Colonic mucosa (tissue), 4 donors: Measurements from ENCODE around the gene FAM98A. TPM values are rescaled to one million over a fixed set of nuclear protein-coding genes. Genes with fewer than 3 reads are reported as not detected.
A peak's percentile ranks its signal among the peaks of the same experiment; 100 is the strongest.

Experiments used
- DNase-seq: peaks from one replicate; pipeline ENCODE4 v3.0.0-alpha.2; 2020
- H3K27ac ChIP-seq: fragments of 200-600 bp; one replicate; pipeline ENCODE4 v1.8.0; 2021
- H3K27me3 ChIP-seq: fragments of 200-600 bp; one replicate; pipeline ENCODE4 v1.8.0; 2021
- H3K36me3 ChIP-seq: fragments of 200-600 bp; one replicate; pipeline ENCODE4 v1.8.0; 2021
- H3K4me1 ChIP-seq: fragments of 200-600 bp; one replicate; pipeline ENCODE4 v1.8.0; 2021; ENCODE audit warnings: mild to moderate bottlenecking
- H3K4me3 ChIP-seq: fragments of 200-600 bp; one replicate; pipeline ENCODE4 v1.8.0; 2021
- H3K9ac ChIP-seq, 2 donors: one replicate each; pipeline ENCODE4 v1.7.0; 2013; ENCODE audit warnings: control low read depth in 2 of 2, low read depth in 2 of 2, low read length in 2 of 2
- H3K9me3 ChIP-seq: fragments of 200-600 bp; one replicate; pipeline ENCODE4 v1.8.0; 2021
- CTCF ChIP-seq: fragments of 200-600 bp; IDR thresholded peaks from one replicate; pipeline ENCODE4 v1.8.0; 2022; ENCODE audit warnings: antibody characterized with exemption, mild to moderate bottlenecking
- intact Hi-C: fragments of 100-400 bp; cut with DNase I; formaldehyde crosslinking; loops from one replicate; pipeline ENCODE4 v1.14.1; 2022
- total RNA-seq, 2 donors: library from RNA; stranded (reverse); fragmentation: NEBNext Ultra II Directional in 1 of 2; extraction: Animal tissue kit (Norgen Biotek cat#: 25700) in 1 of 2; gene quantifications; one replicate each; pipeline ENCODE4 v1.2.1, GENCODE V29; 2021
- donor health status: healthy.
- donor health status: DM: no; HTN: no; CAD: no.
- donor health status: DM: no; HTN: no; CAD: no.

FAM98A gene
- total RNA-seq, 2 donors from 2014 or later = 23.1 to 35.0 TPM

DNA sequence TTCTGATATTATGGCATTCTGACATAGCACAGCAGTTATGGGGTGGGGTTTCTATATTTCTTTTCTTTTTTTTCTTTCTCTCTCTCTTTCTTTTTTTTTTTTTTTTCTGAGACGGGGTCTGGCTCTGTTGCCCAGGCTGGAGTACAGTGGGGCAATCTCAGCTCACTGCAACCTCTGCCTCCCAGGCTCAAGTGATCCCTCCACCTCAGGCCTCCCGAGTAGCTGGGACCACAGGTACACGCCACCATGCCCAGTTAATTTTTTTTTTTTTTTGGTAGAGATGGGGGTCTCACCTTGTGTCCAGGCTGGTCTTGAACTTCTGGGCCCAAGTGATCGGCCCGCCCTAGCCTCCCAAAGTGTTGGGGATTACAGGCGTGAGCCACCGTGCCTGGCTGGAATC is 7.5 kb upstream of the FAM98A start:
- H3K4me1 ChIP-seq = no peaks in the 10 kb centered on the region
- no peak overlapping the region for H3K9ac ChIP-seq
- H3K36me3 ChIP-seq = no peaks in the 10 kb centered on the region
- TF ChIP-seq CTCF = no peak
- no peaks in the 10 kb centered on the region for H3K9me3 ChIP-seq
- no peak overlapping the region for H3K4me3 ChIP-seq
- H3K27me3 ChIP-seq = no peaks in the 10 kb centered on the region
- H3K27ac ChIP-seq = no peak overlapping the region
- intact Hi-C loops = no loop called here
- DNase-seq = no peak

DNA sequence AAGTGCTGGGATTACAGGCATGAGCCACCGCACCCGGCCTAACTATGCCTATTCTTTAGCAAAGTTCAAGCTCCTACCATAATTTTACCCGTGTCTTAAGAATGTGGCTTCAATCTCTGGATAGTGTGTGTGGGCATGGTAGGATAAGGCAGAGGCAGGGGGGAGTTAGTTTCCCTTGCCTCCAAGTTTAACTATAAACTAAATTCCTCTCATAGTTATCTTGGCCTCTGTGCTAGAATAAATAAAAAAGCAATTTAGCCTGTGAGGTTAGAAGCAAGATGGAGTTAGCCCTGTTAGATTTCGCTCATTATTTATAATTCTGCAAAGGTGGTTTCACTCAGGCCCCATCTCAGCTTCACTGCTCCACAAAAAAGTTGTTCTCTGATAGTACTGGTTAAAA is 7.0 kb upstream of the FAM98A start:
- Histone ChIP-seq H3K27me3 (no peaks in the 10 kb centered on the region), H3K36me3 (no peaks in the 10 kb centered on the region), H3K9ac (no peak overlapping the region), H3K9me3 (no peaks in the 10 kb centered on the region), H3K4me1 (no peaks in the 10 kb centered on the region), H3K27ac (no peak overlapping the region), H3K4me3 (no peak overlapping the region)
- DNase-seq = no peak
- TF ChIP-seq CTCF = no peak
- intact Hi-C loops = no loop called here

DNA sequence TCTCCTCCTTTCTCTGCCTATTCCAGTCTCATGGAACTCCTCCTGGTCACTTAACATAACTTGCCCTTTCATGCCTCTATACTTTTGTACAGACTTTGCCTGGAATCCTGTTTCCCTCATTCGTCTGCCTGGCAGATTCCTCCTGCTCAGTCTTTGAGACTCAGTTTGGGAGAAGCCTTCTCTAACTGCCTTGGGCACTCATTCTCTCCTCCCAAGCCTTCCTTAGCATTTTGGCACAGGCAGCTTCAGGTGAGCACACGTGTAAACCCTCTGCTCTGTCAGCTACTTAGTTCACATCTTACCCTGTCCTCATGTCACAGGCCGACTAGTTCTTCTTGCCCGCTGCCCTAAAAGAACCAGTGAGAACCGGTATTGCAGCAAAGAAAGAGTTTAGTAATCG is 6.0 kb upstream of the FAM98A start:
- H3K27me3 ChIP-seq = no peaks in the 10 kb centered on the region
- H3K27ac ChIP-seq = no peak overlapping the region
- DNase-seq = no peak
- no peak overlapping the region for H3K4me3 ChIP-seq
- intact Hi-C loops = no loop called here
- TF ChIP-seq CTCF = no peak
- H3K36me3 ChIP-seq = no peaks in the 10 kb centered on the region
- H3K4me1 ChIP-seq = no peaks in the 10 kb centered on the region
- H3K9me3 ChIP-seq = no peaks in the 10 kb centered on the region
- no peak overlapping the region for H3K9ac ChIP-seq

- intact Hi-C loops = no loop called here
- H3K9ac ChIP-seq = no peak overlapping the region
- no peaks in the 10 kb centered on the region for H3K27me3 ChIP-seq
- H3K4me3 ChIP-seq = no peak overlapping the region
- no peaks in the 10 kb centered on the region for H3K9me3 ChIP-seq
- H3K4me1 ChIP-seq = no peaks in the 10 kb centered on the region
- DNase-seq = no peak
- no peaks in the 10 kb centered on the region for H3K36me3 ChIP-seq
- TF ChIP-seq CTCF = no peak
- no peak overlapping the region for H3K27ac ChIP-seq
Measured at GRCh38 chr2:33603416-33603815, 4.3 kb upstream of the FAM98A start.

DNA sequence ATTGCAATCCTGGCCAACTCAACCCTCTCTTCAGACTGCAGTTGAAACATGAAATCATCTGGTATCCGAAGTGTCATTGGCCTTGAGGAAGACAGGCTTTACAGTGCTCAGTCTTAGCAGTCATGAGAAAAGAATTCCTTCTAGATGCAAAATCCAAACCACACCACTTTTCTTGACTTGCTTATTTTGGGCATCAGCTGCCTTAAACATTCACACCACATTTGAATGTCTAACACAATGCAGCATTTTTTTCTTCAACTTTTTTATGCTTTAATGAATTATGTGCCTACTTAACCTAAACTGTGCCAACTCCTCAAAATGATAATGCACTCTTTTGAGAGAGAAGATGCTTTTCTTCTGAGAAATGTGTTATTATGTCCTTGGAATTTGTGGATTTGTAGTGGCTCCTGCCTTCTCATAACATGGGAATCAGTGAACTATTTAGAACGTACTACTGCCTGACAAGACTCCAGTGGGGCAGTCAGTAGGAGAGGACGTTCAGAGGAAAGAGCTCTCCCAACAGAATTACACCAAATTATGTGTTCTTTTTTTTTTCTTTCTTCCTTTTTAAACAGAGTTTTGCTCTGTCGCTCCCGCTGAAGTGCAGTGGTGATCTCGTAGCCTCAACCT is 3.2 kb upstream of the FAM98A start:
- Histone ChIP-seq H3K9ac (no peak overlapping the region), H3K27me3 (no peaks in the 10 kb centered on the region), H3K27ac (no peak overlapping the region), H3K9me3 (no peaks in the 10 kb centered on the region), H3K4me3 (no peak overlapping the region), H3K4me1 (peaks cover 3% of the 10 kb centered on the region), H3K36me3 (no peaks in the 10 kb centered on the region)
- intact Hi-C loops = no loop called here
- DNase-seq = no peak
- no peak for TF ChIP-seq CTCF

DNA sequence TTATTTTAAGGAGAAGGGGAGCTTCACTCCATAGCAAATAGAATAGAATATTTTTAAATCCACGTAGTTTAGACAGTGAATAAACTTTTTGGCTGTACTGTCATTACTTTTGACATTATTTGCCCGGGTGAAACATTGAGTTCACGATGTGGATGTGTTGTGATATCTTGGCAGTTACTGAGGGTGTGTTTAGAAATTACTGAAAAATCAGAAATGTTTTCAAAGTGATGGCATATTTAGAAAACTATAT is 769 bp upstream of the FAM98A start:
- H3K4me3 ChIP-seq = peak overlapping the region; percentile 77
- peaks cover 3% of the 10 kb centered on the region for H3K4me1 ChIP-seq
- DNase-seq = no peak
- H3K27me3 ChIP-seq = no peaks in the 10 kb centered on the region
- H3K27ac ChIP-seq = peak overlapping the region; percentile 63
- no peaks in the 10 kb centered on the region for H3K9me3 ChIP-seq
- no peaks in the 10 kb centered on the region for H3K36me3 ChIP-seq
- H3K9ac ChIP-seq = peak overlapping the region in 1 of 2 donors; percentile 86
- intact Hi-C loops = no loop called here
- no peak for TF ChIP-seq CTCF
